K562 (cell line): ENCODE data around the gene NSRP1. TPM values are rescaled to one million over a fixed set of nuclear protein-coding genes. Genes with fewer than 3 reads are reported as not detected.

Source experiments
- ASH1L ChIP-seq: fragments of 450-650 bp; IDR thresholded peaks from 2 replicates; pipeline ENCODE4 v1.6.1; 2018; ENCODE audit warnings: borderline replicate concordance, mild to moderate bottlenecking, low read depth; ENCODE audit not compliant: partially characterized antibody
- BDP1 ChIP-seq: IDR thresholded peaks from 3 replicates; pipeline ENCODE4 v1.6.1; 2011; ENCODE audit not compliant: insufficient read length, insufficient read depth
- CTBP1 ChIP-seq: fragments of 450-650 bp; IDR thresholded peaks from 2 replicates; pipeline ENCODE4 v1.6.1; 2016; ENCODE audit warnings: borderline replicate concordance
- GTF2F1 ChIP-seq: IDR thresholded peaks from 2 replicates; pipeline ENCODE4 v1.6.1; 2011; ENCODE audit warnings: low read depth, low read length, improper control_type of control experiment
- JUND ChIP-seq, 2 experiments: IDR thresholded peaks; 2 replicates in 1 of 2; 3 replicates in 1 of 2; pipeline ENCODE4 v1.6.1; 2011; ENCODE audit warnings: borderline replicate concordance in 2 of 2, low read depth in 2 of 2, low read length in 2 of 2, improper control_type of control experiment in 1 of 2, missing biosample characterization in 1 of 2, missing genetic modification characterization in 1 of 2, missing genetic modification reagents in 1 of 2
- KAT7 ChIP-seq: sonication (generic); formaldehyde crosslinking; IDR thresholded peaks from 2 replicates; pipeline ENCODE4 v1.8.0; 2022; ENCODE audit warnings: missing genetic modification reagents, mild to moderate bottlenecking, borderline replicate concordance
- LARP7 ChIP-seq: fragments of 450-650 bp; IDR thresholded peaks from 2 replicates; pipeline ENCODE4 v1.6.1; 2016
- MED1 ChIP-seq: sonication (generic); formaldehyde crosslinking; IDR thresholded peaks from 2 replicates; pipeline ENCODE4 v1.8.1; 2023; ENCODE audit warnings: missing genetic modification reagents, borderline replicate concordance
- NCOA6 ChIP-seq: fragments of 450-650 bp; IDR thresholded peaks from 2 replicates; pipeline ENCODE4 v1.6.1; 2017; ENCODE audit warnings: mild to moderate bottlenecking
- PML ChIP-seq: IDR thresholded peaks from 2 replicates; pipeline ENCODE4 v1.6.1; 2012; ENCODE audit warnings: low read length, inconsistent platforms
- POLR2B ChIP-seq: fragments of 450-650 bp; IDR thresholded peaks from 2 replicates; pipeline ENCODE4 v1.6.1; 2018; ENCODE audit warnings: low read depth; ENCODE audit not compliant: partially characterized antibody
- POLR2G ChIP-seq: fragments of 200-400 bp; formaldehyde crosslinking; IDR thresholded peaks from 2 replicates; pipeline ENCODE4 v1.6.1; 2017; ENCODE audit warnings: low read depth, mild to moderate bottlenecking, antibody characterized with exemption, low read length, moderate library complexity
- SIN3A ChIP-seq, 2 experiments: fragments of 150-350 bp in 1 of 2; IDR thresholded peaks; 2 replicates each; pipeline ENCODE4 v1.6.1; 2011 to 2016; ENCODE audit warnings: borderline replicate concordance in 2 of 2, low read depth in 2 of 2, low read length in 2 of 2, mild to moderate bottlenecking in 2 of 2, moderate library complexity in 2 of 2; ENCODE audit not compliant: control insufficient read depth in 1 of 2
- TBL1XR1 ChIP-seq, 2 experiments: IDR thresholded peaks; 2 replicates each; pipeline ENCODE4 v1.6.1; 2012; ENCODE audit warnings: improper control_type of control experiment in 2 of 2, low read length in 2 of 2, mild to moderate bottlenecking in 1 of 2
- TRIM24 ChIP-seq, 2 experiments: fragments of 450-650 bp; IDR thresholded peaks; 2 replicates each; pipeline ENCODE4 v1.6.1; 2016
- ZKSCAN3 ChIP-seq: fragments of 250-450 bp; sonication (Bioruptor Pico); IDR thresholded peaks from 2 replicates; pipeline ENCODE4 v1.4.0; 2020
- ZNF24 ChIP-seq: fragments of 450-650 bp; IDR thresholded peaks from 2 replicates; pipeline ENCODE4 v1.6.1; 2016
- polyA plus RNA-seq, 8 experiments: library from polyadenylated mRNA; depleted of rRNA in 4 of 8; stranded (reverse) in 5 of 8; unstranded in 3 of 8; fragments of >200 nt; fragmentation: Nextera tagmentation in 2 of 8; fragmentation: Illumina TruSeq in 1 of 8; extraction: Ambion mirVana in 2 of 8; extraction: Trizol in 1 of 8; gene quantifications; 2 replicates each; pipeline versions ENCODE4 v1.2.1 to v1.2.3, GENCODE V29; 2011 to 2014; ENCODE audit warnings: inconsistent platforms in 1 of 8, missing spikeins in 1 of 8
- total RNA-seq, 7 experiments: library from RNA; depleted of rRNA in 6 of 7; stranded (reverse); fragments of >200 nt in 6 of 7; fragmentation: Illumina TruSeq in 2 of 7; extraction: Trizol in 2 of 7; gene quantifications; 2 replicates each; pipeline versions ENCODE4 v1.2.1 to v1.2.3, GENCODE V29; 2011 to 2021; ENCODE audit warnings: low replicate concordance in 1 of 7
- TF ChIP-seq, protein P1 (sequence below): sonication (generic); formaldehyde crosslinking; IDR thresholded peaks from 2 replicates; pipeline ENCODE4 v1.8.0; 2023; ENCODE audit warnings: mild to moderate bottlenecking, missing genetic modification reagents
- TF ChIP-seq, protein P2 (sequence below): sonication (generic); formaldehyde crosslinking; IDR thresholded peaks from 2 replicates; pipeline ENCODE4 v1.8.0; 2022; ENCODE audit warnings: mild to moderate bottlenecking, missing genetic modification reagents

NSRP1 gene
- total and polyA plus RNA-seq, 9 of the 15 experiments (the other 6 are each of a cell fraction or from before 2014, with no cell fraction given), result 18.4 to 68.6 (median 32.7) TPM

DNA sequence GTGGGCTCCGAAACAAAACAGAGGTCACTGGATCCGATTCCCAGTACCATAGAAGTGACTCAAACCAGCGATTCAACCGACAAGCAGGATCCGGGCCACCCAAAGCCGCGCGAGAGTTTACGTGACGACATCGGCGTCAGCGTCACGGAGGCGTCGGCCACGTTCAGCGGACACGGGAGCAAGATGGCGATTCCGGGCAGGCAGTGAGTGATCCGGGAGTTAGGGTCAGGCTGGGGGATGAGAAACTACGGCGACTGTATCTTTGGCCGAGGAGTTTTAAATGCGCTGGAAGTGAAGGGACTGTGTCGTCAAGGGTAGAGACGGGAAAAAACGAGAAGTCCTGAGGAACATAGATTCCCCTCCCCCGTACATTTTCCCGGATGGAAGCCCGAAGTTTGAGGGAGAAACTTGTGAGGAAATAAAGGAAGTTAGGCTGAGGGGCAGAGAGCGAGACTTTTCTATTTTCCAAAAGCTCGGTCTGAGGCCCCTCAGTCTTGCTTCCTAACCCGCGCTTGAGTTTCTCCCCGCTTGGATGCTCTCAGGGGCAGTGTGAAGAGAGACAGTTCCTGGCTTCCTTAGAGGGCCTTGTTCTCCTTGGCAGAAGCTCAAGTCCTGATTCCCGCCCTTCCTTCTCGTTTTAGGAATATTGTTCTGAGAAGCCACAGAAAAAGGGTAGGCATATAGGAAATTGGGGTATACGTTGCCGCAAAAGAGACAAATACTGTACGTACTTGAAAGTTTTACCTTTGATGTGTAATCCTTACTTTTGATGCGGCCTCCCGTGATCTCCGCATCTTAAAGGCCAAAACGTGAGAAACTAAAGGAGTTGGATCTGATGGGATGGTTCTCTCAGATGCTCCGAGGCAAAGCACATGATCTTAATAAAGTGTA, at the start of gene NSRP1 (continued):
- TF ChIP-seq, protein P1, sequence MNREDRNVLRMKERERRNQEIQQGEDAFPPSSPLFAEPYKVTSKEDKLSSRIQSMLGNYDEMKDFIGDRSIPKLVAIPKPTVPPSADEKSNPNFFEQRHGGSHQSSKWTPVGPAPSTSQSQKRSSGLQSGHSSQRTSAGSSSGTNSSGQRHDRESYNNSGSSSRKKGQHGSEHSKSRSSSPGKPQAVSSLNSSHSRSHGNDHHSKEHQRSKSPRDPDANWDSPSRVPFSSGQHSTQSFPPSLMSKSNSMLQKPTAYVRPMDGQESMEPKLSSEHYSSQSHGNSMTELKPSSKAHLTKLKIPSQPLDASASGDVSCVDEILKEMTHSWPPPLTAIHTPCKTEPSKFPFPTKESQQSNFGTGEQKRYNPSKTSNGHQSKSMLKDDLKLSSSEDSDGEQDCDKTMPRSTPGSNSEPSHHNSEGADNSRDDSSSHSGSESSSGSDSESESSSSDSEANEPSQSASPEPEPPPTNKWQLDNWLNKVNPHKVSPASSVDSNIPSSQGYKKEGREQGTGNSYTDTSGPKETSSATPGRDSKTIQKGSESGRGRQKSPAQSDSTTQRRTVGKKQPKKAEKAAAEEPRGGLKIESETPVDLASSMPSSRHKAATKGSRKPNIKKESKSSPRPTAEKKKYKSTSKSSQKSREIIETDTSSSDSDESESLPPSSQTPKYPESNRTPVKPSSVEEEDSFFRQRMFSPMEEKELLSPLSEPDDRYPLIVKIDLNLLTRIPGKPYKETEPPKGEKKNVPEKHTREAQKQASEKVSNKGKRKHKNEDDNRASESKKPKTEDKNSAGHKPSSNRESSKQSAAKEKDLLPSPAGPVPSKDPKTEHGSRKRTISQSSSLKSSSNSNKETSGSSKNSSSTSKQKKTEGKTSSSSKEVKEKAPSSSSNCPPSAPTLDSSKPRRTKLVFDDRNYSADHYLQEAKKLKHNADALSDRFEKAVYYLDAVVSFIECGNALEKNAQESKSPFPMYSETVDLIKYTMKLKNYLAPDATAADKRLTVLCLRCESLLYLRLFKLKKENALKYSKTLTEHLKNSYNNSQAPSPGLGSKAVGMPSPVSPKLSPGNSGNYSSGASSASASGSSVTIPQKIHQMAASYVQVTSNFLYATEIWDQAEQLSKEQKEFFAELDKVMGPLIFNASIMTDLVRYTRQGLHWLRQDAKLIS (CRISPR knock-in tag), result peak; percentile 71
- TF ChIP-seq POLR2G, result peak; percentile 95
- peak; percentile 15 to 36; a peak in 2 of 4 replicates for TF ChIP-seq TRIM24 (IDR thresholded peaks at IDR 0.05)
- 0 out of 2 replicates have a peak, but pooled peaks have one; percentile 35 for TF ChIP-seq KAT7
- peak; percentile 59 to 61; a peak in 2 of 4 replicates for TF ChIP-seq TBL1XR1 (IDR thresholded peaks at IDR 0.05; ENCODE audit: low read length in 2 of 2)
- TF ChIP-seq ZKSCAN3 (CRISPR knock-in tag), result no peak
- no peak for TF ChIP-seq ASH1L
- peak; percentile 70; the same call in 1 of the 2 replicates for TF ChIP-seq NCOA6
- TF ChIP-seq SIN3A (IDR thresholded peaks at IDR 0.05; ENCODE audit: borderline replicate concordance in 2 of 2, control insufficient read depth in 1 of 2, low read depth in 2 of 2, low read length in 2 of 2), result 0 out of 4 replicates have a peak, but pooled peaks of 1 of the 2 experiments have one; percentile 6
- no peak for TF ChIP-seq BDP1
- TF ChIP-seq POLR2B, result peak; percentile 98
- no peak for TF ChIP-seq ZNF24
- peak; percentile 79; the same call in 1 of the 2 replicates for TF ChIP-seq GTF2F1
- TF ChIP-seq JUND (IDR thresholded peaks at IDR 0.05; ENCODE audit: borderline replicate concordance, low read depth, low read length), result peak; percentile 83; the same call in 1 of the 2 replicates
- TF ChIP-seq JUND (tag; IDR thresholded peaks at IDR 0.05; ENCODE audit: borderline replicate concordance, low read depth, low read length), result peak; percentile 49; the same call in 2 of the 3 replicates
- peak; percentile 84 for TF ChIP-seq PML
- TF ChIP-seq LARP7, result 0 out of 2 replicates have a peak, but pooled peaks have one; percentile 50
- TF ChIP-seq MED1 (CRISPR knock-in tag), result no peak
- TF ChIP-seq CTBP1, result 0 out of 2 replicates have a peak, but pooled peaks have one; percentile 20
- TF ChIP-seq, protein P2, sequence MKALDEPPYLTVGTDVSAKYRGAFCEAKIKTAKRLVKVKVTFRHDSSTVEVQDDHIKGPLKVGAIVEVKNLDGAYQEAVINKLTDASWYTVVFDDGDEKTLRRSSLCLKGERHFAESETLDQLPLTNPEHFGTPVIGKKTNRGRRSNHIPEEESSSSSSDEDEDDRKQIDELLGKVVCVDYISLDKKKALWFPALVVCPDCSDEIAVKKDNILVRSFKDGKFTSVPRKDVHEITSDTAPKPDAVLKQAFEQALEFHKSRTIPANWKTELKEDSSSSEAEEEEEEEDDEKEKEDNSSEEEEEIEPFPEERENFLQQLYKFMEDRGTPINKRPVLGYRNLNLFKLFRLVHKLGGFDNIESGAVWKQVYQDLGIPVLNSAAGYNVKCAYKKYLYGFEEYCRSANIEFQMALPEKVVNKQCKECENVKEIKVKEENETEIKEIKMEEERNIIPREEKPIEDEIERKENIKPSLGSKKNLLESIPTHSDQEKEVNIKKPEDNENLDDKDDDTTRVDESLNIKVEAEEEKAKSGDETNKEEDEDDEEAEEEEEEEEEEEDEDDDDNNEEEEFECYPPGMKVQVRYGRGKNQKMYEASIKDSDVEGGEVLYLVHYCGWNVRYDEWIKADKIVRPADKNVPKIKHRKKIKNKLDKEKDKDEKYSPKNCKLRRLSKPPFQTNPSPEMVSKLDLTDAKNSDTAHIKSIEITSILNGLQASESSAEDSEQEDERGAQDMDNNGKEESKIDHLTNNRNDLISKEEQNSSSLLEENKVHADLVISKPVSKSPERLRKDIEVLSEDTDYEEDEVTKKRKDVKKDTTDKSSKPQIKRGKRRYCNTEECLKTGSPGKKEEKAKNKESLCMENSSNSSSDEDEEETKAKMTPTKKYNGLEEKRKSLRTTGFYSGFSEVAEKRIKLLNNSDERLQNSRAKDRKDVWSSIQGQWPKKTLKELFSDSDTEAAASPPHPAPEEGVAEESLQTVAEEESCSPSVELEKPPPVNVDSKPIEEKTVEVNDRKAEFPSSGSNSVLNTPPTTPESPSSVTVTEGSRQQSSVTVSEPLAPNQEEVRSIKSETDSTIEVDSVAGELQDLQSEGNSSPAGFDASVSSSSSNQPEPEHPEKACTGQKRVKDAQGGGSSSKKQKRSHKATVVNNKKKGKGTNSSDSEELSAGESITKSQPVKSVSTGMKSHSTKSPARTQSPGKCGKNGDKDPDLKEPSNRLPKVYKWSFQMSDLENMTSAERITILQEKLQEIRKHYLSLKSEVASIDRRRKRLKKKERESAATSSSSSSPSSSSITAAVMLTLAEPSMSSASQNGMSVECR (CRISPR knock-in tag), result 0 out of 2 replicates have a peak, but pooled peaks have one; percentile 5
